ENCODE measurements around the gene YPEL1. TPM values are rescaled to one million over a fixed set of nuclear protein-coding genes. Genes with fewer than 3 reads are reported as not detected.

The YPEL1 gene
- total and polyA plus RNA-seq, 7 donors = 0.72 to 21.9 (median 4.6) TPM

- H3K27ac ChIP-seq = no peak overlapping the region
- no peaks in the 10 kb centered on the region for H3K9me3 ChIP-seq
- no peak for DNase-seq
- TF ChIP-seq, protein P1, sequence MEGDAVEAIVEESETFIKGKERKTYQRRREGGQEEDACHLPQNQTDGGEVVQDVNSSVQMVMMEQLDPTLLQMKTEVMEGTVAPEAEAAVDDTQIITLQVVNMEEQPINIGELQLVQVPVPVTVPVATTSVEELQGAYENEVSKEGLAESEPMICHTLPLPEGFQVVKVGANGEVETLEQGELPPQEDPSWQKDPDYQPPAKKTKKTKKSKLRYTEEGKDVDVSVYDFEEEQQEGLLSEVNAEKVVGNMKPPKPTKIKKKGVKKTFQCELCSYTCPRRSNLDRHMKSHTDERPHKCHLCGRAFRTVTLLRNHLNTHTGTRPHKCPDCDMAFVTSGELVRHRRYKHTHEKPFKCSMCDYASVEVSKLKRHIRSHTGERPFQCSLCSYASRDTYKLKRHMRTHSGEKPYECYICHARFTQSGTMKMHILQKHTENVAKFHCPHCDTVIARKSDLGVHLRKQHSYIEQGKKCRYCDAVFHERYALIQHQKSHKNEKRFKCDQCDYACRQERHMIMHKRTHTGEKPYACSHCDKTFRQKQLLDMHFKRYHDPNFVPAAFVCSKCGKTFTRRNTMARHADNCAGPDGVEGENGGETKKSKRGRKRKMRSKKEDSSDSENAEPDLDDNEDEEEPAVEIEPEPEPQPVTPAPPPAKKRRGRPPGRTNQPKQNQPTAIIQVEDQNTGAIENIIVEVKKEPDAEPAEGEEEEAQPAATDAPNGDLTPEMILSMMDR (IDR thresholded peaks at IDR 0.05) = no peak
- H3K27me3 ChIP-seq (ENCODE audit: insufficient read depth in 3 of 3, low read length in 2 of 3) = no peaks in the 10 kb centered on the region
- intact Hi-C loops (cut with DNase I) = loop anchor here (5.0 kb wide), 3 partner anchors 158 to 243 kb away; partner anchors contain the start of genes MAPK1 (in 1 of the 2) and PPM1F (in 1 of the 2)
- 79 to 87% (median 85%) methylated on average over 8 of the region's 8 CpGs for WGBS, 3 donors
- no peak for ATAC-seq
- peaks cover 0 to 17% of the 10 kb centered on the region in 2 donors for H3K36me3 ChIP-seq (ENCODE audit: insufficient read depth in 1 of 2, low read depth in 1 of 2)
- H3K4me1 ChIP-seq = peaks cover 42% of the 10 kb centered on the region
- no peak overlapping the region for H3K4me3 ChIP-seq
These were observed 25.9 kb downstream of the YPEL1 start for GRCh38 chr22:21709688-21710087.

DNA sequence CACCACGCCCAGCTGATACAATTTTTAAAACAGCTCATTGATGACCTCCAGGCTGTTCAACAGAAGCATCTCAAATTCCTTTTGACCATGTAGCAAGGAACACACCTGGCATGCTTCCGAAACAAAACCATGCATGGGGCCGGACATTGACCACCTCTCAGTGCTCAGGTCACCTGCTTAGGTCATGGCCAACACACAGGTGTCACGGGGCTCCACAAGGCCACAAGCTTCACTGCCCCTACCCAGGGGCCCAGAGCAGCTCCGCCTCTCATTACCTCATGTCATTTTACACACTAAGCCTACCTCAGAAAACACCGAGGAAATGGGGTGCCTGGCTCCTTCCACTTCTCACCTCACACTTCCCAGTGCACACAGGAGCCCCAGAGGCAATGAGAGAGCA is 26.6 kb downstream of the YPEL1 start:
- H3K4me3 ChIP-seq = no peak overlapping the region
- H3K27ac ChIP-seq = no peak overlapping the region
- no peaks in the 10 kb centered on the region for H3K9me3 ChIP-seq
- peaks cover 37% of the 10 kb centered on the region for H3K4me1 ChIP-seq
- intact Hi-C loops (cut with DNase I) = no loop called here
- H3K36me3 ChIP-seq (ENCODE audit: insufficient read depth in 1 of 2, low read depth in 1 of 2) = peaks cover 0 to 21% of the 10 kb centered on the region in 2 donors
- DNase-seq = no peak
- no peaks in the 10 kb centered on the region for H3K27me3 ChIP-seq (ENCODE audit: insufficient read depth in 3 of 3, low read length in 2 of 3)
- no peak for ATAC-seq
- WGBS, 3 donors = 95 to 96% (median 95%) methylated on average over 6 of the region's 6 CpGs
- TF ChIP-seq, protein P1 (IDR thresholded peaks at IDR 0.05) = no peak

DNA sequence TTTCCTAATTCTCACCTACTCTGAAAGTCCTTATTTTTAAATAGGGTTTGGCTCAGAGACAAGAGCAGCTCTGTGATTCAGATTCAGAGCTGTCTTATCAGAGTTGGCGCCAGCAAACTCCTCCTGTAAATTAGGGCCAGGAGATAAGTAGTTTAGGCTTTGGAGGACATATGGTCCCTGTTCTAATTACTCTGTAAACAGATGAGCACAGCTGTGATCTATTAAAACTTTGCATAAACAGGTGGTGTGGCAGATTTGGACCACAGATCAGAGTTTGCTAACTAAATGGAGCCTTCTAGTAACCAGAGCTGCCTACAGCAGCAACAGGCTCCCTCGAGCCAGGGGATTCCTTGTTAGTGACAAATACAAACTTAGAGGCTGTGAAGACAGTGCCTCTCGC is 27.9 kb downstream of the YPEL1 start:
- DNase-seq (no peak), ATAC-seq (peak; percentile 78 to 91 (median 90))
- 32 to 41% (median 40%) methylated on average over 3 of the region's 3 CpGs for WGBS, 3 donors
- peaks cover 25% of the 10 kb centered on the region for H3K4me1 ChIP-seq
- H3K4me3 ChIP-seq = no peak overlapping the region
- H3K27me3 ChIP-seq (ENCODE audit: insufficient read depth in 3 of 3, low read length in 2 of 3) = no peaks in the 10 kb centered on the region
- peak overlapping the region; percentile 73 for H3K27ac ChIP-seq
- intact Hi-C loops (cut with DNase I) = no loop called here
- TF ChIP-seq, protein P1 (IDR thresholded peaks at IDR 0.05) = no peak
- H3K9me3 ChIP-seq = no peaks in the 10 kb centered on the region
- H3K36me3 ChIP-seq (ENCODE audit: insufficient read depth in 1 of 2, low read depth in 1 of 2) = peaks cover 0 to 34% of the 10 kb centered on the region in 2 donors

- TF ChIP-seq, protein P1 (IDR thresholded peaks at IDR 0.05) = no peak
- Histone ChIP-seq H3K4me3 (no peak overlapping the region), H3K27ac (no peak overlapping the region), H3K27me3 (ENCODE audit: insufficient read depth in 3 of 3, low read length in 2 of 3) (no peaks in the 10 kb centered on the region), H3K9me3 (no peaks in the 10 kb centered on the region), H3K36me3 (ENCODE audit: insufficient read depth in 1 of 2, low read depth in 1 of 2) (peaks cover 0 to 56% of the 10 kb centered on the region in 2 donors), H3K4me1 (peaks cover 27% of the 10 kb centered on the region)
- intact Hi-C loops (cut with DNase I) = no loop called here
- no peak for DNase-seq
- no peak for ATAC-seq
- WGBS, 3 donors = 90 to 96% (median 95%) methylated on average over 31 of the region's 31 CpGs
These were observed 31.8 kb downstream of the YPEL1 start for GRCh38 chr22:21703684-21704316.

Data from psoas muscle (tissue), 8 donors.